Measurements from ENCODE around the gene SLC9A3. TPM values are rescaled to one million over a fixed set of nuclear protein-coding genes. Genes with fewer than 3 reads are reported as not detected.
A peak's percentile ranks its signal among the peaks of the same experiment; 100 is the strongest.

SLC9A3 gene
- polyA plus RNA-seq, 10 donors = 1.3 to 3.3 (median 1.9) TPM

DNA sequence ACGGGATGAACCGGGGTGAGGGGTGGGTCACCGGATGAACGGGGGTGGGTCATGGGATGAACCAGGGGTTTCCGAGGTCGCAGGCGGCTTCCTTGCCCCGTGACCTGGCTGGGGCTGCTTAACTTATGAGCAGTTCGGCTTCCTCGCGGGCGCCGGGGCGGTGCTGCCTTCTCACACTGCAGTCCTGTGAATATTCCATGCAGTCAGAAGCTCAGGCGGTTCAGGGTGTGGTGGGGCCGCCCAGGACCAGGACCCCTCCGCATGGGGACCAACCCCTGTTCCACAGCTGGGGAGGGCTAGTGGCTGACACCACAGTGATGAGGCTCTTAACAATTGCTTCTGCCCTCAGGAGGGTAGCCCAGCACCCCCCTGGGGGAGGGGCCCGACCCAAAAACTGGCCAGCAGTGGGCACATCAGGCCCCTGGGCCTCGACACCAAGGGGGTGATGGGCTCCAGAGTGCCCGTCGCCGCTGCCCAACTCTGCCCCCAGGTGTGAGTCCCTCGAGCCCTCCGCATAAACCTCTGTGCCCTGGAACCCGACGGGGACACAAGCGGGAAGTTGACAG, 30.9 kb upstream of the SLC9A3 start:
- DNase-seq = no peak

DNA sequence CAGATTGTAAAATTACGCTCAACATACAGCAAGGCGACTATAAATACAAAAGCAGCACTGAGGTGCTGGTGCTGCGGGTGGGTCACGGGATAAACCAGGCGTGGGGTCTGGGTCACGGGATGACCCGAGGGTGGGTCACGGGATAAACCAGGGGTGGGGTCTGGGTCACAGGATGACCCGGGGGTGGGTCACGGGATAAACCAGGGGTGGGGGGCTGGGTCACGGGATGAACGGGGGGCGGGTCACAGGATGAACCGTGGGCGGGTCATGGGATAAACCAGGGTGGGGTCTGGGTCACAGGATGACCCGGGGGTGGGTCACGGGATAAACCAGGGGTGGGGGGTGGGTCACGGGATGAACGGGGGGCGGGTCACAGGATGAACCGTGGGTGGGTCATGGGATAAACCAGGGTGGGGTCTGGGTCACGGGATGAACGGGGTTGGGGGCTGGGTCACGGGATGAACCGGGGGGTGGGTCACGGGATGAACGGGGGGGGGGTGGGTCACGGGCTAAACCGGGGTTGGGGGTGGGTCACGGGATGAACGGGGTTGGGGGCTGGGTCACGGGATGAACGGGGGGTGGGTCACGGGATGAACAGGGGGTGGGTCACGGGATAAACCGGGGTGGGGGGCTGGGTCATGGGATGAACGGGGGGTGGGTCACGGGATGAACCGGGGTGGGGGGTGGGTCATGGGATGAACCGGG, 30.2 kb upstream of the SLC9A3 start:
- DNase-seq = no peak

DNA sequence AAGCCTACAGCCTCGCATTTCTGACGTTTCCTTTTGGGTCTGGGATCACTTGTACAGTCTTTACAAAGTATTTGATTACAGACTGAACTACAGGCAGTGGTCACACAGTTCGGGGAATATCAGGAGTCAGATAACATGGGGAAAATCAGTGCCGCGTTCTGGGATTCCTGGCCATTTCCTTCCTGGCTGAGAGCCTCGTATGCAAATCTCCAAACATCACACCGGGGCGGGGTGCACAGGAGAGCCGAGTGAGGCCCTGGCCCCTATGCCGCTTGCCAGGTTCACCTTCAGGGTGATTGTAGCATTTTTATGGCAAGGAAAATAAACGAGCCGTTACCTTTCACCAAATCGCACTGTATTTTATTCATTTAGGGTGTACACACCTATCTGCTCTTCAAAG, 29.6 kb upstream of the SLC9A3 start:
- no peak for DNase-seq

DNA sequence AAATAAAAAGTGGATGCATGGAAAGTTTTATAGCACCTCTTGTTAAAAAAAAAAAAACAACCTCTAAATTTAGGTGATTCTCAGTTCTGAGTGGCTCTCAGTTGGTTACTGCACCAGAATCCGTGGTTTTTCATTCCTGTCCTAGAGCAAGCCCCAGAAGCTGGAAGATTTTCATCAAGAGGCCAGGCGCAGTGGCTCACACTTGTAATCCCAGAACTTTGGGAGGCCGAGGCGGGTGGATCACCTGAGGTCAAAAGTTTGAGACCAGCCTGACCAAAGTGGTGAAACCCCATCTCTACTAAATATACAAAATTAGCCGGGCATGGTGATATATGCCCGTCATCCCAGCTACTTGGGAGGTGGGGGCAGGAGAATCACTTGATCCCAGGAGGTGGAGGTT, 27.2 kb upstream of the SLC9A3 start:
- no peak for DNase-seq

DNA sequence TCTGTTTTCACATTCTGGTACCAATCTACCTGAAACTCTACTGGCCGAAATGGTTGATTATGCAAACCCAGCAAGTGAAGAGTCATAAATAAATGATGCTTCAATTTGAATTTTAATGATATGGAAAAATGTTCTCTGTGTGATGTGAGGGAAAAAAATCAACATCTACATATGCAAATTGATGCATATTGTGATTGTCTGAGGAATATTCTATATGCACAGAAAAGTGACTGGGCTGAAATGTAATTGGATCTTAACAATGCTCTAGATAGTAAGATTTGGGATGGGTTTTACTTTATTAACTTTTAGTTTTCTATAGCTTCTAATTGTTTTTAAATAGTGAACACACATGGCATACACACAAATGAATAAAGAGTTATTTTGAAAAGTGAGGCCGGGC, 25.0 kb upstream of the SLC9A3 start:
- DNase-seq = no peak

DNA sequence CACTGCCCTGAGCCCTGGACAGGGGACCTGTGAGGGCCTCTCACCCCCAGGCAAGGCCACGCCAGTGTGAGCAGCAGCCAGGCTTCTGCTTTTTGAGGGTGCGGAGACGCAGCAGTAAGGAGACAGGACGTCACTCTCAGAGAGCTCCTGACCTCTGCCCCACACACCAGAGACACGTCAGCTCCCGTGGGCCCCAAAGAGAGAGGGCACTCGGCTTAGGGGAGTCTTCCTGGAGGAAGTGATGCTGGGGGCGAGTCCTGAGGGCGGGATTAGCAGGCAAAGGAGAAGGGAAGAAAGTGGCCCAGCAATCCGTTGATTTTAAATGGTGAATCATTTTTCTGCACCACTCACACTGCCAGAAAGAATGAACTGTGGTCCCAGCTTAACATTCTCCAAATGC, 24.0 kb upstream of the SLC9A3 start:
- no peak for DNase-seq

DNA sequence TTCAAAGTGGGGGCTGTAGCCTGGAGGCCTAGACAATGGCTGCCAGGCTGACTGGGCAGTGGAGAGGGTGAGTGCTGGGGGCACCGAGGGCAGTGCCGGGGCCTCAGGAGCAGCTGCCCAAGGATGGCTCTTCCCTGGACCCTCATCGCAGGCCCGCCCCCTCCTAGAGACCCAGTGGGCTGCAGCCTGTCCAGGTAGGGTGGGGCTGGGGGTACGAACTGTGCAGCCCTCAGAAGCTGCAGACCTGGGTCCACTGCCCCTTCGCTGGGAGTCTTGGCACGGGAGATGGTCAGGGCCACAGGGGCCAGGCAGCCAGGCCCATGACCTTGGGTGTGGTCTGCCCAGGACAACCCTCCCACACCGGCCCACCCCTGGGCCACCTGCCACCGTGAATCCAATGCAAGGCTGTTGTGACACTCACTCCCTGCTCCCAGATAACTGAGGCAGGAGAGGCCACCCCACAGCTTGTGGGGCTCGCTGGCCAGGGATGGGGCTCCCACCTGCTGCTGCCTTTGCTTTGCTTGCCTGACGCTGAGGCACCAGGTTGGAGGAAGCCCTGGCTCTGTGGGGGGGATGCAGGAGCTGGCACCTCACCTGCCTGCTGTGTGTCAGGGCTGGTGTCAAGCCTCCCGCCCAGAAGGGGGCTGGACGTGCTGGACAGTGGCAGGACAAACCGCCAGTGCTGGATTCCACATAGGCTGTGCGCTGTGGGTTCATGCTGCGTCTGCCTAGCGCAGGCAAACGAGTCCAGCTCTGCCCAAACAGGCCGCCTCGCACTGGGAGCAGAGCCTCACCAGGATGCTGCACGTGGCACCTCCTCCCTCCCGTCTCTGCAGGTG, 23.1 kb upstream of the SLC9A3 start:
- no peak for DNase-seq

DNA sequence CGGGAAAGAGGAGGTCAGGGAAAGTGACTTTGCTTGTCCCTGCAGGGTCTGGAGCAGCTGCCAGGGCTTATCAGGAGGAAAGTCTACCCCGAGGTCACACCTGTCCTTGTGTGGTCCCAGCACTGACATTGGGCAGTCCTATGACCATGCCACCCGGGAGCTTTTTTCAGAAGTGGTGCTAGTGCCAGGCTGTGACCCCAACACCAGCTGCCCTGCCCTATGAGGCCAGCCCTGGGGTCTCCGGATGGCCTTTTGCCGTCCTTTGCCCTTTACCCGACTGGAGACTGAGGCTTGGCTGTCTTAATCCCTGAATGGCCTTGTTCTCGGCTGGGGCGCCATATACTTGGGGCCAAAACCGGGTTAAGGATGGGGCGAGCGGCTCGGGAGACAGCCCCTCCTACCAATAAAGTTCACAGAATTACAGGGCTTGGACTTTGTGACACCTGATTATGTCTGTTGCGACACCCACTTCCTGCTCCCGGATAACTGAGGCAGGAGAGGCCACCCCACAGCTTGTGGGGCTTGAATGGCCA, 22.2 kb upstream of the SLC9A3 start:
- DNase-seq = no peak

DNA sequence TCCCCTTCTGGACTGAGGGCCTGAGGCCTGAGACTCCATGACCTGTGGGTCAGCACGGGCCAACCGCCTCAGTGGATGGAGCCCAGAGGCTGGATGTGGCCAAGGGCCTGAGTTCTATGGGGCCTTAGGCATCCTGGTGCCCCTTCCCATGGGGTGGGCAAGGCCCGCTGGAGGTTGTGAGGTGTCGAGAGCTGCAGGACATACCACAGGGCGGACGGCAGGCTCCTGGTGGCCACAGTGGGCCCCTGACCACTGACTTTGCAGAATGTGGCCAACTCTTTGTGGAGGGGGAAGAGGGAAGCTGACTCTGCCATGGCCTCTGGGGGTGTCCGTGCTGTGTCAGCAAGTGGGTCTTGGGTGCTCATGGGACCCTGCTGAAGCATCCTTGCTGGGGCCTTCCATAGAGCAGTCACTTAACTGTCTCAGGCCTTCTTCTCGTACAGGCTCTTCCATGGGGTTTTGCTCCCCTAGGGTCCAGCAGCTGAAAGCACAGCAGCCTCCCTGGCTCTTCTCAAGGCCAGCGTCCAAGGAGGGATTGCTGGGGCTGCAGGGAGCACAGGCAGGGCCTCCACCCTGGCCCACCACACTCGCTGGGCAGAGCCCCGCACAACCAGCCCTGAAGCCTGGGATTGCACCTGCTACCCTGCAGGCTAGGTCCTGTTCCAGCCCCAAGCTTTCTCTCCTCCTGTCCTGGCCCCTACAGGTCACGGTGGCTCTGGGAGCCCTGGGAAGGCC, 21.6 kb upstream of the SLC9A3 start:
- DNase-seq = no peak

DNA sequence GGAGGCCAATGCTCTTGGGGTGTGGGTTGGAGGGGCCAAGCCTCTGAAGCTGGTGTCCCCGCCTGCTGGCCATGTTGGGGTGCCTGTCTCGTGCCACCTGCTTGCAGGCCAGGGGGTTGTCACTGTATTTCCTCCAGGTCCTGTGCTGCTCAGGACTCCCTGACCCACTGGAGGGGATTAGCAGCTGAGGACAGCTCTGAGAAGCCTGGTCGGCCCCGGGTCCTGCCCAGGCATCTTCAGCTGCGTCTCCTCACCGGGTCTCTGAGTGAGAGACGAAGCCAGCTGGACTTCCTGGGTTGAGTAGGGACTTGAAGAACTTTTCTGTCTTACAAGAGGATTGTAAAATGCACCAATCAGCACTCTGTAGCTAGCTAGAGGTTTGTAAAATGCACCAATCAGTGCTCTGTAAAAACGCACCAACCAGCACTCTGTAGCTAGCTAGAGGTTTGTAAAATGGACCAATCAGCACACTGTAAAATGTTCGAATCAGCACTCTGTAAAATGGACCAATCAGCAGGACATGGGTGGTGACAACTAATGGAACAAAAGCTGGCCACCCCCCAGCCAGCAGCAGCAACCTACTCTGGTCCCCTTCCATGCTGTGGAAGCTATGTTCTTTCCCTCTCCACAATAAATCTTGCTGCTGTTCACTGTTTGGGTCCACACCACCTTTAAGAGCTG, 20.6 kb upstream of the SLC9A3 start:
- DNase-seq = no peak

DNA sequence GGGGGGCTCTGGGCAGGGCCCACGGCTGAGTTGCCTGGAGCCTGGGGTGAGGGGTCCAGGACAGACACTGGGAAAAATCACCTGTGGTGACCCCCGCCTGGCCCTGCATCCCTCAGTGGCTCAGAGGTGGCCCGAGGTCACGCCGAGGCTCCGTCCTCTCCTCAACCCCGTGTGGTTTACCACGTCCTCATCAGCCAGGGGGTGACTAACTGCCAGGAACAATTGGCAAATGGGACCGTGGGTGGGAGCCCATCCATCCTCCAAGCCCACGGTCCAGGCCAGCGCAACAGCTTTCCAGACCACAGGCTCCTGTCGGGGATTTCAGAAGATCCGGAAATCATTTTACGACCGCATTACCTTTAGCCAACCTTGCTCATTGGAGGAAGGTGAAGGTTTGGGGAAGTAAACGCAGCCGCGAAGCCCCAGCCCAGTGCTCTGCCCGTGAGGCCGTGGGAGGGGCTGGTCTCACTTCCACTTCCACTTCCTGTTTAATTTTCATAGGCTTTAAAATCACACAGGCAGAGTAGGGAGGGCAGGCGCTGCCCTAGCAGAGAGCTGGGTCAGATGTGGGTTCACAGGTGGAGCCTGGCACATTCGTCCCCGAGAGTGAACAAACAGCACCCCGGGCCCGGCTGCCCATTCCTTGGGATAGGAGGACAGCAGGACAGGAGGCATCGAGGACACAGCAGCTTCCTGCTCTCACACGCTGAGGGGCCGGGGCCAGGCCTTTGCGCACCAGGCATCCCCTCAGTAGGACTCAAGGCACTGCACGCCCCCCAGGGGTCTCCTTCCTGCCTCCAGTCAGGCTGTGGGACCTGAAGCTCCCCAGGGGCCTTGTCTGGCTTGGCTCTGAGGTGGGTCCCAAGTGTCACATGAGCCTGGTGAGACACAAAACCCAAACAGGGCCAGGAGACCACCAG, 19.8 kb upstream of the SLC9A3 start:
- DNase-seq = peak in 1 of 3 donors; percentile 47

DNA sequence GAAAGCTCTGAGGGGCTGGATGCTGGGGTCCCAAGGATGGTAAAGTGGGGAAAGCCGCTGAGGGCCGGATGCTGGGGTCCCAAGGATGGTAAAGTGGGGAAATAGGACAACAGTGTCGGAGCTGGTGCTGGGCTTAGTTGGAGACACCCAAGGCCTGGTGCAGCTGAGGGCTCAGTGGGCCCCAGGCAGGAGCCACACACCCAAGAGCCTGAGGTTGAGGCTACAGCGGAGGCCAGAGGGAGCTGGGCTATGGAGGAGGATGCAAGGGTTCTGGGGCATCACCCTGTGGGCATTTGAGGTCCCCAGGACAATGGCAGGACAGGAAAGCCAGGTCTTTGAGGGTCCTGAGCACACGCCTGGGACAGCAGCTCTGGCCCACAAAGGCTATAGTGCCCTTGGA, 19.1 kb upstream of the SLC9A3 start:
- no peak for DNase-seq

DNA sequence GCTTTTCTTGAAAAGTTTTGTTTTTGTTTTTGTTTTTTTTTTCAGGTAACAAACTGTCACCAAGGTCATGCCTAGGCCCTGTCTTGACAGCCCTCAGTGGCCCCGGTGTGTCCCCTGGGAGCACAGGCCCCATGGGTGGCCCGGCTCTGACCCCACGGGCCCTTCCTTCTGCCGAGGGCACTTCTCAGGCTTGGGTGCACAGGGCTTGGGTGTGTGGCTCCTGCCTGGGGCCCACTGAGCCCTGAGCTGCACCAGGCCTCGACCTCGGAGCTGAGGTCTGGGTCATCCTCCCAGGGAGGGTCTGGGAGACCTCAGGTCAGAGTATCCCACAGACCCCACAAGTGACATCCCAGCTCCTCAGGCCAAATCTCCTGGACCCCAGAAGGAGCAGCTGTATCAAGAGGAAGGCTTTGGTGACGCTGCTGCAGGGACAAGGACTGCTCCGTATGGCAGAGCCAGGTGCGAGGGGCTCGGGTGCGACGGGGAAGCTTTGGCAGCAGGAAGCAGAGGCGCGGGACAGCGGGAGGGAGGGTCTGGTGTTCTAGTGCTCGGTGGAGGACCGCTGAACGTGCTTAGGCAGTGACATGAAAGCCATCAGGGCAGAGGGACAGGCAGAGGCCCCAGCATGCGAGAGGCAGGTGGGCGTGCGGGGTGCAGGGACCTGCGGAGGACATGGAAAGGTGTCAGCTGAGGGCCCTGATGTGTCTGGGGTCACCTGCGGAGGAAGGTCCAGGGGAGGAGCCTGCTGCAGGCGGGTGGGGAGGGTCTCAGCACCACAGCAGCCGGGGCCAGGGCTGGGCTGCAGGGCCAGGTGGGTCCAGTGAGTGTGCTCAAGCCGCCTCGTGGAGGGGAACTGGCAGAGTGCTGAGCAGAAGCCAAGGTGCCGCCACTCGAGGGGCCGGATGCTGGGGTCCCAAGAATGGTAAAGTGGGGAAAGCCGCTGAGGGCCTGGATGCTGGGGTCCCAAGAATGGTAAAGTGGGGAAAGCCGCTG, 18.4 kb upstream of the SLC9A3 start:
- DNase-seq = no peak

DNA sequence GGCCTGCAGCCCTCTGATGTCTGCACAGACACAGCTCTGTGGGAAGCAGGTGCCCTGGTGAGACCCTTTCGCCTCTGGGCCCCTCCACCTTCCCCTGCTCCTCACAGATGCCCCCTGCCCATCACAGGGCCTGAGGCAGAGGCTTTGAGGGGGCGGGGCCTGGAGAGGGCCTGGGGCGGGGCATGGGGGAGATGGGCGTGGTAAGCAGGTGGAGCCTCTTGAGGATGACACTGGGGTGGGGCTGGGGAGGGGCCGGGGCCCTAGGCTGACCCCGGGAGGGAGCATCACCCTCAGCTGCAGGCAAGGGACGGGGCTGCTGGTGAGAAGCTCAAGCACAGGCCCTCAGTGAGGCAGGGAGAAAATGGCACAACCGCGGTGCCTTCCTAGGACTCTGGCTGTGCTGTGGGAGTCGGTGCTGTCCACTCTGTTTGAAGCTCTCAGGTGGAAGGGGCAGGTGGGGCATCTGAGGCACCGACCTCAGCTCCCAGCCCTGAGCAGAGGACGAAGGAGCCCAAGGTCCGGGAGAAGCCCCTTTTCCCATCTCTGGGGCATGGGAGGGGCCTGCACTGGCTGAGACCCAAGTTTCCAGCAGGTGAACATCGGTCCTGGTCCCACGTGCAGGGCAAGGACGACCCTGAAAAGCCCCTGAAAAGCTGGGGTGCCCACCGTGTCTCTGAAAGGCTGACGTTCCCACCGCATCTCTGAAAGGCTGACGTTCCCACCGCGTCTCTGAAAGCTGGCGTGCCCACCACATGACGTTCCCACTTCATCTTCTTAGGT, 17.5 kb upstream of the SLC9A3 start:
- no peak for DNase-seq

DNA sequence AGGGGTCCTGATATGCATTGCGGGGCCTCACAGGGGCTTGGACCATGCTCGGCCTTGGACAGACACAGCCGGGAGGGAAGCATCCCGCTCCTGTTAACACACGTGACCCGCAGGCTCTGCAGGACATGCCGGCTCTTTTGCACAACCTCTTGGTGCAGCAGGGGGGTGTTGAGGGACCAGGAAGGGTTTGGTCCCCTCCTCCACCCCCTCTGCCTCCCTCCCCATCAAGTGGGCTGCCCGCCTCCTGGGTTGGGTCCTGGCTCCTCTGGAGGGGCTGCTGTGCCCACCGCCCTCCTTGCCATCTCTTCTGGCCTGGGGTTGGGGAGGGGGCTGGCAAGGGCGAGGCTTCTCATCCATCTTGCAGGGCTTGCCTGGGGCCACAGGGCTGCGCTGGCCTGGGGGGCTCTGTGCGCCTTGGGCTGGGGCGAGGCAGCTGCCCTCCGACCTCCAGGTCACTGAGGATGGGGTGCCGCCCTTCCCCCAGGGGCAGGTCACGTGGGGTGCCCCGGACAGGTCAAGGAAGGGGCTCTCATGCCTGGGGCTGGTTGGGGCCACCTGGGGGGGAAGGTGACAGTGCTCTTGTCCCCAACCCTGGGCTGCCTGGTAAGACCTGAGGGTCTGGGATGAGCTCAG, 16.8 kb upstream of the SLC9A3 start:
- DNase-seq = peak in 1 of 3 donors; percentile 50

DNA sequence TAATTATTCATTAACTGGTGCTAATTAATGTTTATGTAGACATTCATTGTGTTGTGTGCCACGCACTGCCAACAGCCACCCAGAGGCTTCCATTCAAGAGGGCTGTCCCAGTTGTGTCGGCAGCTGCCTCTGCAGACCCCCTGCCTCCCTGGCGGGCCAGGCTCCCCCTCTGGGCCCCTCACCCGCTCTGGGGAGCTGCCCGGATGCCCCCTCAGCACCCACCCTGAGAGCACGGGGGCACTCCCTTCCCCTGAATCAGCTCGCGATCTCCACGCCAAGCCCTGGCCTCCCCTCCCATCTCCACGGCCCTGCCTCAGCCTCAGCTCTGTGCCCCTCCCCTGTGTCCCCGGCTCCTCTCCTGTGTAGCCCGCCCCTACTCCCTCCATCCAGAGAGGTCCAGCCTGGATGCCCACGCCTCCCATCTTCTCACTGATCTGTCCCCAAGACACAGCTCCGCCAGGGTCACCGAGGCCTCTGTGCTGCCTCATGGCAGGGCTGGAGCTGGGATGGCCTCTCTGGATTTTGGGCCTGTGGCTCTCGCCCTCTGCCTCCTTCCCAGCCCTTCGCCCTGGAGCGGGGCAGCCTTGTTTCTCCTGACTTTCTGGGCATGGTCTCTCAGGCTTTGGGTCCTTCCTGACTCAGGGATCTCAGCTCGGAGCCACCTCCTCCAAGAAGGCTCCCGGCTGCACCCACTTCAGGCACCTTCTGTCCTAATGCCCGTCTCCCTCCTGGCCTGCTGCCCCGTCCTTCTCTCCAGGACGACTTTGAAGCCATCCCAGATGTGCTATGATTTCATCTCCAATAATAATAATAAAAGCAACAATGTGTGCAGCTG, 16.0 kb upstream of the SLC9A3 start:
- no peak for DNase-seq

Data from muscle of back (tissue), 11 donors.